ENCODE results near the gene PDZK1IP1.

Gene PDZK1IP1

GRCh38 chr1:47186267-47187185 is 3.3 kb downstream of the PDZK1IP1 start:
- no peak overlapping the region for H3K4me3 ChIP-seq (ENCODE audit: low read length, poor library complexity, severe bottlenecking)
- H3F3A ChIP-seq (ENCODE audit: low read depth), result no peaks in the 10 kb centered on the region
- H3K9me3 ChIP-seq (ENCODE audit: insufficient read depth, low read depth, low read length), result no peaks in the 10 kb centered on the region
- no peaks in the 10 kb centered on the region for H3K9me2 ChIP-seq (replicated peaks; ENCODE audit: low read depth, low read length)
- H3K4me2 ChIP-seq (ENCODE audit: low read depth, low read length, poor library complexity, severe bottlenecking), result no peak overlapping the region
- no peaks in the 10 kb centered on the region for H4K20me1 ChIP-seq (ENCODE audit: insufficient read depth, low read length, poor library complexity, severe bottlenecking)
- no peaks in the 10 kb centered on the region for H3K79me2 ChIP-seq (ENCODE audit: insufficient read depth, low read length)
- H3K9ac ChIP-seq (ENCODE audit: low read depth, low read length, poor library complexity, severe bottlenecking), result no peak overlapping the region
- H3K4me1 ChIP-seq (ENCODE audit: insufficient read depth, low read length, poor library complexity, severe bottlenecking), result no peaks in the 10 kb centered on the region
- TF ChIP-seq CTCF (conservative IDR thresholded peaks at IDR 0.05; ENCODE audit: low read length) (no peak), EZH2phosphoT487 (IDR thresholded peaks at IDR 0.05; ENCODE audit: borderline replicate concordance) (no peak)
- H3K27me3 ChIP-seq (ENCODE audit: insufficient read depth, low read length, poor library complexity, severe bottlenecking), result no peaks in the 10 kb centered on the region
- H3K36me3 ChIP-seq (ENCODE audit: insufficient read depth, low read length), result no peaks in the 10 kb centered on the region
- H2AFZ ChIP-seq (ENCODE audit: low read length), result no peak overlapping the region

- H2AFZ ChIP-seq (ENCODE audit: low read length), result no peak overlapping the region
- H3K4me2 ChIP-seq (ENCODE audit: low read depth, low read length, poor library complexity, severe bottlenecking), result no peak overlapping the region
- no peaks in the 10 kb centered on the region for H3F3A ChIP-seq (ENCODE audit: low read depth)
- no peak overlapping the region for H3K4me3 ChIP-seq (ENCODE audit: low read length, poor library complexity, severe bottlenecking)
- no peaks in the 10 kb centered on the region for H3K9me2 ChIP-seq (replicated peaks; ENCODE audit: low read depth, low read length)
- no peaks in the 10 kb centered on the region for H4K20me1 ChIP-seq (ENCODE audit: insufficient read depth, low read length, poor library complexity, severe bottlenecking)
- no peaks in the 10 kb centered on the region for H3K27me3 ChIP-seq (ENCODE audit: insufficient read depth, low read length, poor library complexity, severe bottlenecking)
- H3K79me2 ChIP-seq (ENCODE audit: insufficient read depth, low read length), result no peaks in the 10 kb centered on the region
- TF ChIP-seq CTCF (conservative IDR thresholded peaks at IDR 0.05; ENCODE audit: low read length) (no peak), EZH2phosphoT487 (IDR thresholded peaks at IDR 0.05; ENCODE audit: borderline replicate concordance) (no peak)
- no peaks in the 10 kb centered on the region for H3K36me3 ChIP-seq (ENCODE audit: insufficient read depth, low read length)
- H3K9ac ChIP-seq (ENCODE audit: low read depth, low read length, poor library complexity, severe bottlenecking), result no peak overlapping the region
- no peaks in the 10 kb centered on the region for H3K4me1 ChIP-seq (ENCODE audit: insufficient read depth, low read length, poor library complexity, severe bottlenecking)
- no peaks in the 10 kb centered on the region for H3K9me3 ChIP-seq (ENCODE audit: insufficient read depth, low read depth, low read length)
Observed at GRCh38 chr1:47184822-47185677, 4.8 kb downstream of the PDZK1IP1 start.

- Histone ChIP-seq H3K27me3 (ENCODE audit: insufficient read depth, low read length, poor library complexity, severe bottlenecking) (no peaks in the 10 kb centered on the region), H3K4me1 (ENCODE audit: insufficient read depth, low read length, poor library complexity, severe bottlenecking) (peaks cover 6% of the 10 kb centered on the region), H3K9ac (ENCODE audit: low read depth, low read length, poor library complexity, severe bottlenecking) (no peak overlapping the region), H3K4me3 (ENCODE audit: low read length, poor library complexity, severe bottlenecking) (no peak overlapping the region), H3K9me3 (ENCODE audit: insufficient read depth, low read depth, low read length) (no peaks in the 10 kb centered on the region), H3K79me2 (ENCODE audit: insufficient read depth, low read length) (no peaks in the 10 kb centered on the region), H3K9me2 (replicated peaks; ENCODE audit: low read depth, low read length) (no peaks in the 10 kb centered on the region), H4K20me1 (ENCODE audit: insufficient read depth, low read length, poor library complexity, severe bottlenecking) (no peaks in the 10 kb centered on the region), H3K36me3 (ENCODE audit: insufficient read depth, low read length) (no peaks in the 10 kb centered on the region), H3K4me2 (ENCODE audit: low read depth, low read length, poor library complexity, severe bottlenecking) (no peak overlapping the region), H2AFZ (ENCODE audit: low read length) (no peak overlapping the region), H3F3A (ENCODE audit: low read depth) (no peaks in the 10 kb centered on the region)
- TF ChIP-seq CTCF (conservative IDR thresholded peaks at IDR 0.05; ENCODE audit: low read length) (no peak), EZH2phosphoT487 (IDR thresholded peaks at IDR 0.05; ENCODE audit: borderline replicate concordance) (no peak)
Observed at GRCh38 chr1:47184090-47184821, 5.6 kb downstream of the PDZK1IP1 start.
